ENCODE results near the gene SHISA9.

The SHISA9 gene

DNA sequence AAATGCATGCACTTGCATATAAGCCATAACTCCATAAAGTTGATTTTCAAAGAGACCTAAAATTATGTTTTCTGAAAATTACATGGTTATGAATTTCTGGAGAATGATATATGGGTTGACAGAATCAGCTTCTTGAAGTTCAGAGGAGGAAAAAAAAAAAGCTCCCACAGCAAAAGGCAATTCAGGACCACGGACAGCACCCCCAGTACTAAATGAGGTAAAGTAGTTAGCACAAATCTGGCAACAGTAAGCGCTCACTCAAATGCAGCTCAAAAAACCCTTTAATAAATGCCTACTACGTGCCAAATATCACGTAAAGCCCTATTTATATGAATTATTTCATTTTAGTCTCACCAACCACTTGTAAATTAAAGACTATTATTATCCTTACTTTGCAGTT is 135.2 kb downstream of the SHISA9 start:
- TF ChIP-seq, protein P1, sequence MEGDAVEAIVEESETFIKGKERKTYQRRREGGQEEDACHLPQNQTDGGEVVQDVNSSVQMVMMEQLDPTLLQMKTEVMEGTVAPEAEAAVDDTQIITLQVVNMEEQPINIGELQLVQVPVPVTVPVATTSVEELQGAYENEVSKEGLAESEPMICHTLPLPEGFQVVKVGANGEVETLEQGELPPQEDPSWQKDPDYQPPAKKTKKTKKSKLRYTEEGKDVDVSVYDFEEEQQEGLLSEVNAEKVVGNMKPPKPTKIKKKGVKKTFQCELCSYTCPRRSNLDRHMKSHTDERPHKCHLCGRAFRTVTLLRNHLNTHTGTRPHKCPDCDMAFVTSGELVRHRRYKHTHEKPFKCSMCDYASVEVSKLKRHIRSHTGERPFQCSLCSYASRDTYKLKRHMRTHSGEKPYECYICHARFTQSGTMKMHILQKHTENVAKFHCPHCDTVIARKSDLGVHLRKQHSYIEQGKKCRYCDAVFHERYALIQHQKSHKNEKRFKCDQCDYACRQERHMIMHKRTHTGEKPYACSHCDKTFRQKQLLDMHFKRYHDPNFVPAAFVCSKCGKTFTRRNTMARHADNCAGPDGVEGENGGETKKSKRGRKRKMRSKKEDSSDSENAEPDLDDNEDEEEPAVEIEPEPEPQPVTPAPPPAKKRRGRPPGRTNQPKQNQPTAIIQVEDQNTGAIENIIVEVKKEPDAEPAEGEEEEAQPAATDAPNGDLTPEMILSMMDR (IDR thresholded peaks at IDR 0.05; ENCODE audit: extremely low read depth, missing control alignments) = no peak
- DNase-seq (ENCODE audit: low spot score) = peak; percentile 19

DNA sequence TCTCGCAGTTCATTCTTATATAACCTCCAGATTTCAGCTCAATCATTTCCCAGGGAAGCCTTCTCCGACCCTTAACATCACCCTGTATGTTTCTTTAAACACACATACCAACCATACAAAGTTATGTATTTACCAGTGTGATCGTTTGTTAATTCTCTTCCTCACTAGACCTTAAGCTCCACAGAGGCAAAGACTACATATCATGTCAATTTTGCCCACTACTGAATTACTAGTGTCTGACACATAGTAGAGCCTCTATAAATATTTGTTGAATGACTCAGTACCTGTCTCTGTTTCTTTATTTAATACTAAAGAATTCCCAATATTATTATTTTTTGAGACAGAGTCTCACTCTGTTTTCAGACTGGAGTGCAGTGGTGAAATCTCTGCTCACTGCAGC is 137.2 kb downstream of the SHISA9 start:
- DNase-seq (ENCODE audit: low spot score) = no peak
- TF ChIP-seq, protein P1 (IDR thresholded peaks at IDR 0.05; ENCODE audit: extremely low read depth, missing control alignments) = no peak

DNA sequence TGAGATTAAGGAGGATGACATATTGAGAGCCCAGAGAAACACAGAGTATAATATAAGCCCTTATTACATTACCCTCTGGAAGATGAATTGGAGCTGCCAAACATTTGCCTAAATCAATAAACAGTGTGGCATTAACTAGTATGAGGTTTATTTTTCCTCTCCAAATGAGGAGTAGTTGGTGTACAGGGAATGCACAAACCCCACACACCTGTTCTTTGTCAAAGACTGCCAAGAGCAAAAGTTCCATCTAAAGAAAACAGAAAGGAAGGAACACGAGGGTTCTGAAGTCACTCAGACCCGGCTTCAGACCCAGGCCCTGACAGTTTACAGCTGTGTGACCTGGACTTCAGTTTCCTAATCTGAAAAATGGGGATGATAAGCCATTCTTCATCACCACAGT is 138.1 kb downstream of the SHISA9 start:
- no peak for DNase-seq (ENCODE audit: low spot score)
- TF ChIP-seq, protein P1 (IDR thresholded peaks at IDR 0.05; ENCODE audit: extremely low read depth, missing control alignments) = no peak

DNA sequence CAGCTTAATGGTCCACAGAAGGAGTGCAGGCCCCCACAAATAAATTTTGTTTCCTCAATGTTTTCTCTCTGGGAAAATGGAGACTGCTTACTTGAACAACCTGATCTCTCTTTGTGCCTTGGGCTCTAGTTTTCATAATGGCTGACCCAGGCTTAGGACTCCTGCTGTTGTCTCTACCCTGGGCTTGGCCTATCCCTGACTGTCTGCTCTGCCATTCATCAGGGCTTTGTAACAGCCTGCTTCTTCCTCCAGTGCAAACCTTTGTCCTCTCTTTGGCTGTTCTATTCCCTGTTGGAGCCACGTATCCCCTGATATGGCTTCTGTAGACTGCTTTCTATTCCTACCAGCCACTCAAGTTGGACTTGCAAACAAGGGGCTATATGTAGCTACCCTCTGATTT is 139.8 kb downstream of the SHISA9 start:
- TF ChIP-seq, protein P1 (IDR thresholded peaks at IDR 0.05; ENCODE audit: extremely low read depth, missing control alignments) = no peak
- DNase-seq (ENCODE audit: low spot score) = no peak

DNA sequence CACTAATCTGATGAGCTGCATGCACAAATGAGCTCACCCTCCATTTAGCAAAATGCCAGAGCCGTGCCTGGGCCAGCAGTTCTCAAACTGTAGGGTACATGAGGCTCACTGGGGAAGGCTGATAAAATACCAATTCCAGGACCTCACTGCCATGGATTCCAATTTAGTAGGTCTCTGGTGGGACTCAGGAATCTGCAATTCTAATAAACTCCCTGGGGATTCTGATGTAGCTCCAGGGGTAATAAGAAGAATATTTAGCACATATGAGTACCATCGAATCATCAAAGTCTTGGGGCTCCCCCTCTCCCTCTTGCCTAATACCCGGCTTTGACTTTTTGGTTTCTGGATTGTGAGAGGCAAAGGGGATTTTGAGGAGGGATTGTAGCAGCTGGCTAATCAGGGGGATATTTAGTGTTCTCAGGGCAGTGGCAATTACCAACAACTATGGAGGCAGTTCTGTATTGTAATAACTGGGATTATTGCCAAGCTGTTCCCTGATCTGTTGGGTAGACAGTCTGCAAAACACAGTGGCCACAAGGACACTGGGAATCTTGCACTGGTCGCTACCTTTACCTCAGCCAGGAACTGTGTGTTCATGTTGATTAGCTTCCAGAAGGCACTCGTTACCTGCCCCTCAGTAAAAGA is 140.4 kb downstream of the SHISA9 start:
- TF ChIP-seq, protein P1 (IDR thresholded peaks at IDR 0.05; ENCODE audit: extremely low read depth, missing control alignments) = no peak
- no peak for DNase-seq (ENCODE audit: low spot score)

DNA sequence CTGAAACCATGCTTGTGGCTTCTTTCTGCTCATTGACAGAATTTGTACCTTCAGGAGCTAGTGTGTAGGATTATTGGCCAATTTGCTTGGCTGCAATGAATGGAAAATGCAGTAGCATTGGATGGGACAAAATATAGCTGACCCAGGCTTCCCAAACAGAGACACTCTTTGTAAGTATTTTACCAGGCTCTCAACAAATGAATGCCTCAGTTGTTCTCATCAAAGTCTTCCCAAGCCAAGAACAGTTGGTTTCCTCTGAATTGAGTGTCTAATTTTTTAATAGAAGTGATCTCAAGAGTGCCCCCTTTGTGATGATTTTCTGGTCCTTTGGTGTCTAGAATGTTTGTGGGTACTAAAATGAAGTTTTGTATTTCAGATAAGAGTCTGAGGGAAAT is 140.9 kb downstream of the SHISA9 start:
- TF ChIP-seq, protein P1 (IDR thresholded peaks at IDR 0.05; ENCODE audit: extremely low read depth, missing control alignments) = no peak
- DNase-seq (ENCODE audit: low spot score) = no peak

DNA sequence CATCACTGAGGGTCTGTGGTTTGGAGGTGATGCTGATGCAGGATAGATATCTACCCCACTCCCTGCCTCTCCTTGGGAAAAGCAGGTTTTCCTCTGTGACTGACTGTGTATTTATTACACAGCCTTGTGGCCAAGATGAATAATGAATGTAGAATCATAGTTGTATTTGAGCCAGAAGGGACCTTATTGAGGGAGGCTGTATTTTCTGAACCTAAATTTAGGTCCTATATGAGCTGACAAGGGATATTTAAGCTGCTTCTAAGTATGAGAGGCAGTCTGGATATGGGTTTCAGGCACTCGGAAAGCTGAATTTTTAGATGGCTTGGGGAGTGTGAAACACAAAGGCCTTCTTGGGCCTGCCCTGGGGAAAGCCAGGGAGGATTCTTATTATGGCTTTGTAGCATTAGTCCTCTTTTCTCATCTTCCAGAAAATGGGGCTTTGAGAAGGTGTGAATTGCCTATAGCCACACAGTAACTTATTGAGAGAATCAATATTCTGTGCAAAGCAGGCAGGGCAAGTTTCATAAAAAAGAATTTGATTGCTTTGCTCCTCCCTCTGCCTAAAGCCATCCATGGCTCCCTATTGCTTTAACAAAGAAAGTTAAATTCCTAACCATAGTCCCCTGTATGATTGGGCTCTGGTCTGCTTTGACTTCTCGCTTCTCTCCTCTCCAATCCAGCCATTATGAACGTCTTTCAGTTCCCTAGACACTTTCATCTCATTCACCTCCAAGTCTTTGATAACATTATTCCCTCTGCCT is 144.8 kb downstream of the SHISA9 start:
- DNase-seq (ENCODE audit: low spot score) = no peak
- TF ChIP-seq, protein P1 (IDR thresholded peaks at IDR 0.05; ENCODE audit: extremely low read depth, missing control alignments) = no peak

Data from GM20000 (cell line).